A172 (cell line): ENCODE results near the gene ASB3. TPM values are rescaled to one million over a fixed set of nuclear protein-coding genes. Genes with fewer than 3 reads are reported as not detected.
A peak's percentile ranks its signal among the peaks of the same experiment; 100 is the strongest.
"Not testable (repeated sequence)": the region's sequence is repeated elsewhere in the genome, so short reads cannot be mapped to it uniquely, and the experiment has no call there.

ENCODE experiments used
- DNase-seq: peaks from one replicate; pipeline ENCODE4 v3.0.0-alpha.2; 2015; ENCODE audit warnings: low spot score
- total RNA-seq: library from RNA; depleted of rRNA; stranded (reverse); fragments of >200 nt; shearing (Covaris generic); gene quantifications from 2 replicates; pipeline ENCODE4 v1.2.3, GENCODE V29; 2014; rRNA removed

The ASB3 gene
- total RNA-seq: 22.1 and 33.1 TPM in 2 replicates

- DNase-seq: peak; percentile 79
Observed at GRCh38 chr2:53786705-53787613, at the start of gene ASB3, which contains the start of gene ERLEC1. ASB3 (minus strand) TSS chr2:53786953; CDS start chr2:53765572, 21,381 bp downstream. ERLEC1 (plus strand) TSS chr2:53787044; CDS start chr2:53787211, 167 bp downstream.

GRCh38 chr2:53829980-53830290, 43.2 kb upstream of the ASB3 start:
- not testable (repeated sequence) for DNase-seq

- DNase-seq: no peak
Observed at GRCh38 chr2:53829273-53829979, 42.7 kb upstream of the ASB3 start.

GRCh38 chr2:53828331-53828730, 41.6 kb upstream of the ASB3 start:
- DNase-seq: no peak

- DNase-seq: no peak
Observed at GRCh38 chr2:53827398-53828175, 40.8 kb upstream of the ASB3 start.

GRCh38 chr2:53826587-53827397, 40.0 kb upstream of the ASB3 start:
- DNase-seq: no peak

GRCh38 chr2:53826030-53826410, 39.3 kb upstream of the ASB3 start:
- DNase-seq: no peak

- not testable (repeated sequence) for DNase-seq
Observed at GRCh38 chr2:53823639-53824038, 36.9 kb upstream of the ASB3 start.

- no peak for DNase-seq
Observed at GRCh38 chr2:53821810-53822209, 35.1 kb upstream of the ASB3 start.

- DNase-seq: no peak
Observed at GRCh38 chr2:53820711-53821110, 34.0 kb upstream of the ASB3 start.

- DNase-seq: no peak
Observed at GRCh38 chr2:53820048-53820447, 33.3 kb upstream of the ASB3 start.

GRCh38 chr2:53819634-53820033, 32.9 kb upstream of the ASB3 start:
- no peak for DNase-seq

GRCh38 chr2:53818854-53819435, 32.2 kb upstream of the ASB3 start:
- no peak for DNase-seq

- DNase-seq: no peak
Observed at GRCh38 chr2:53813151-53813550, 26.4 kb upstream of the ASB3 start.

GRCh38 chr2:53811601-53812000, 24.8 kb upstream of the ASB3 start:
- DNase-seq: no peak

GRCh38 chr2:53802617-53803151, 15.9 kb upstream of the ASB3 start:
- no peak for DNase-seq

- DNase-seq: no peak
Observed at GRCh38 chr2:53801547-53801946, 14.8 kb upstream of the ASB3 start.

GRCh38 chr2:53793821-53794220, 7.1 kb upstream of the ASB3 start:
- no peak for DNase-seq

- DNase-seq: no peak
Observed at GRCh38 chr2:53793261-53793660, 6.5 kb upstream of the ASB3 start.

- DNase-seq: peak; percentile 17
Observed at GRCh38 chr2:53787614-53788289, 999 bp upstream of the ASB3 start.
